BLaER1 treated with 17β-estradiol and CSF1 and Interleukin-3, amounts not matched to agents 10 nM and 100 nM (cell line): Measurements from ENCODE around the gene DBR1.

Experiments
- H3K27ac ChIP-seq, 11 experiments: shearing (Covaris generic); formaldehyde crosslinking; 2 replicates each; pipeline ENCODE4 v1.8.1; 2022
- H3K27me3 ChIP-seq, 11 experiments: shearing (Covaris generic); formaldehyde crosslinking; 2 replicates each; pipeline ENCODE4 v1.8.1; 2022
- H3K36me3 ChIP-seq, 11 experiments: shearing (Covaris generic); formaldehyde crosslinking; 2 replicates each; pipeline ENCODE4 v1.8.1; 2022
- H3K4me1 ChIP-seq, 10 experiments: shearing (Covaris generic); formaldehyde crosslinking; 2 replicates each; pipeline ENCODE4 v1.8.1; 2022
- H3K4me2 ChIP-seq, 11 experiments: shearing (Covaris generic); formaldehyde crosslinking; 2 replicates each; pipeline ENCODE4 v1.8.1; 2022
- H3K4me3 ChIP-seq, 10 experiments: shearing (Covaris generic); formaldehyde crosslinking; 2 replicates each; pipeline ENCODE4 v1.8.1; 2022
- H3K9ac ChIP-seq, 11 experiments: shearing (Covaris generic); formaldehyde crosslinking; 2 replicates each; pipeline ENCODE4 v1.8.1; 2022
- H3K9me3 ChIP-seq, 11 experiments: shearing (Covaris generic); formaldehyde crosslinking; replicated peaks in 1 of 11; 2 replicates each; pipeline ENCODE4 v1.8.1; 2022
- H4K20me1 ChIP-seq, 11 experiments: shearing (Covaris generic); formaldehyde crosslinking; 2 replicates each; pipeline ENCODE4 v1.8.1; 2022
- Cebpa-rat ChIP-seq, 11 experiments: shearing (Covaris generic); IDR thresholded peaks; 2 replicates each; pipeline ENCODE4 v1.8.1; 2022

Gene DBR1

GRCh38 chr3:138210528-138210927 is 35.8 kb upstream of the DBR1 start:
- Histone ChIP-seq H3K9me3 (peaks cover 0 to 24% (median 15%) of the 10 kb centered on the region in 11 experiments; a peak in 15 of 22 replicates), H3K9ac (no peak overlapping the region), H4K20me1 (peaks cover 21 to 99% (median 86%) of the 10 kb centered on the region in 11 experiments; a peak in 20 of 22 replicates), H3K36me3 (peaks cover 45 to 97% (median 77%) of the 10 kb centered on the region in 11 experiments), H3K4me3 (no peak overlapping the region), H3K4me1 (peaks cover 0 to 9% (median 0%) of the 10 kb centered on the region in 10 experiments; a peak in 1 of 20 replicates), H3K27ac (no peak overlapping the region), H3K27me3 (no peaks in the 10 kb centered on the region), H3K4me2 (no peak overlapping the region)
- no peak for TF ChIP-seq Cebpa-rat (IDR thresholded peaks at IDR 0.05)

- Histone ChIP-seq H3K9me3 (peaks cover 0 to 24% (median 16%) of the 10 kb centered on the region in 11 experiments; a peak in 15 of 22 replicates), H3K27ac (no peak overlapping the region), H4K20me1 (peaks cover 55 to 100% (median 97%) of the 10 kb centered on the region in 11 experiments; a peak in 21 of 22 replicates), H3K9ac (no peak overlapping the region), H3K36me3 (peaks cover 40 to 78% (median 61%) of the 10 kb centered on the region in 11 experiments; a peak in 21 of 22 replicates), H3K4me1 (peaks cover 0 to 19% (median 12%) of the 10 kb centered on the region in 10 experiments; a peak in 16 of 20 replicates), H3K4me3 (no peak overlapping the region), H3K4me2 (no peak overlapping the region), H3K27me3 (no peaks in the 10 kb centered on the region)
- no peak for TF ChIP-seq Cebpa-rat (IDR thresholded peaks at IDR 0.05)
Measured at GRCh38 chr3:138206196-138206595, 31.5 kb upstream of the DBR1 start.

GRCh38 chr3:138205527-138205926 is 30.8 kb upstream of the DBR1 start:
- H3K4me1 ChIP-seq: peaks cover 0 to 19% (median 12%) of the 10 kb centered on the region in 10 experiments; a peak in 16 of 20 replicates
- TF ChIP-seq Cebpa-rat (IDR thresholded peaks at IDR 0.05): no peak
- peaks cover 59 to 100% (median 97%) of the 10 kb centered on the region in 11 experiments for H4K20me1 ChIP-seq
- no peak overlapping the region for H3K4me3 ChIP-seq
- H3K36me3 ChIP-seq: peaks cover 38 to 76% (median 60%) of the 10 kb centered on the region in 11 experiments; a peak in 21 of 22 replicates
- no peak overlapping the region for H3K4me2 ChIP-seq
- H3K9ac ChIP-seq: no peak overlapping the region
- peaks cover 0 to 24% (median 16%) of the 10 kb centered on the region in 11 experiments; a peak in 15 of 22 replicates for H3K9me3 ChIP-seq
- no peak overlapping the region for H3K27ac ChIP-seq
- H3K27me3 ChIP-seq: no peaks in the 10 kb centered on the region

- H3K9me3 ChIP-seq: peaks cover 0 to 24% (median 16%) of the 10 kb centered on the region in 11 experiments; a peak in 15 of 22 replicates
- TF ChIP-seq Cebpa-rat (IDR thresholded peaks at IDR 0.05): no peak
- H3K27ac ChIP-seq: 0 out of 22 replicates have a peak overlapping the region, but pooled peaks of 1 of the 11 experiments have one; percentile 12
- H3K4me2 ChIP-seq: peak overlapping the region in 8 of 11 experiments; percentile 11 to 58 (median 50); a peak in 13 of 22 replicates
- no peak overlapping the region for H3K9ac ChIP-seq
- peaks cover 71 to 100% (median 97%) of the 10 kb centered on the region in 11 experiments for H4K20me1 ChIP-seq
- peaks cover 30 to 64% (median 54%) of the 10 kb centered on the region in 11 experiments; a peak in 21 of 22 replicates for H3K36me3 ChIP-seq
- H3K27me3 ChIP-seq: no peaks in the 10 kb centered on the region
- peaks cover 13 to 34% (median 22%) of the 10 kb centered on the region in 10 experiments for H3K4me1 ChIP-seq
- H3K4me3 ChIP-seq: no peak overlapping the region
Measured at GRCh38 chr3:138203938-138204337, 29.2 kb upstream of the DBR1 start.

GRCh38 chr3:138202945-138203701 is 28.4 kb upstream of the DBR1 start:
- H4K20me1 ChIP-seq: peaks cover 76 to 100% (median 98%) of the 10 kb centered on the region in 11 experiments
- H3K9ac ChIP-seq: no peak overlapping the region
- H3K27me3 ChIP-seq: no peaks in the 10 kb centered on the region
- H3K9me3 ChIP-seq: peaks cover 0 to 20% (median 14%) of the 10 kb centered on the region in 11 experiments; a peak in 15 of 22 replicates
- H3K4me3 ChIP-seq: no peak overlapping the region
- TF ChIP-seq Cebpa-rat (IDR thresholded peaks at IDR 0.05): no peak
- H3K4me2 ChIP-seq: peak overlapping the region in 8 of 11 experiments; percentile 11 to 58 (median 50); a peak in 13 of 22 replicates
- peaks cover 27 to 61% (median 50%) of the 10 kb centered on the region in 11 experiments; a peak in 21 of 22 replicates for H3K36me3 ChIP-seq
- H3K4me1 ChIP-seq: peaks cover 13 to 36% (median 22%) of the 10 kb centered on the region in 10 experiments
- H3K27ac ChIP-seq: 0 out of 22 replicates have a peak overlapping the region, but pooled peaks of 1 of the 11 experiments have one; percentile 12

GRCh38 chr3:138200424-138200823 is 25.7 kb upstream of the DBR1 start:
- Histone ChIP-seq H4K20me1 (peaks cover 91 to 100% (median 100%) of the 10 kb centered on the region in 11 experiments), H3K4me1 (peaks cover 13 to 36% (median 22%) of the 10 kb centered on the region in 10 experiments), H3K4me2 (peak overlapping the region in 3 of 11 experiments; percentile 41 to 60 (median 56); a peak in 4 of 22 replicates), H3K36me3 (peaks cover 24 to 54% (median 42%) of the 10 kb centered on the region in 11 experiments), H3K27ac (no peak overlapping the region), H3K27me3 (no peaks in the 10 kb centered on the region), H3K4me3 (no peak overlapping the region), H3K9ac (no peak overlapping the region), H3K9me3 (0 out of 22 replicates have a peak, but pooled peaks cover 0 to 3% (median 0%) of the 10 kb centered on the region in 11 experiments)
- no peak for TF ChIP-seq Cebpa-rat (IDR thresholded peaks at IDR 0.05)

GRCh38 chr3:138199851-138200250 is 25.1 kb upstream of the DBR1 start:
- Histone ChIP-seq H3K4me2 (peak overlapping the region; percentile 6 to 66 (median 41); a peak in 21 of 22 replicates), H3K27ac (no peak overlapping the region), H3K4me1 (peaks cover 13 to 36% (median 22%) of the 10 kb centered on the region in 10 experiments), H4K20me1 (peaks cover 91 to 100% (median 100%) of the 10 kb centered on the region in 11 experiments), H3K9me3 (no peaks in the 10 kb centered on the region), H3K9ac (no peak overlapping the region), H3K36me3 (peaks cover 18 to 49% (median 39%) of the 10 kb centered on the region in 11 experiments), H3K27me3 (no peaks in the 10 kb centered on the region), H3K4me3 (no peak overlapping the region)
- TF ChIP-seq Cebpa-rat (IDR thresholded peaks at IDR 0.05): no peak

- peaks cover 12 to 57% (median 31%) of the 10 kb centered on the region in 11 experiments for H3K36me3 ChIP-seq
- H3K9me3 ChIP-seq: no peaks in the 10 kb centered on the region
- no peaks in the 10 kb centered on the region for H3K27me3 ChIP-seq
- no peak overlapping the region for H3K27ac ChIP-seq
- no peak overlapping the region for H3K4me2 ChIP-seq
- TF ChIP-seq Cebpa-rat (IDR thresholded peaks at IDR 0.05): no peak
- H4K20me1 ChIP-seq: peaks cover 93 to 100% (median 100%) of the 10 kb centered on the region in 11 experiments
- H3K4me3 ChIP-seq: no peak overlapping the region
- peaks cover 7 to 17% (median 11%) of the 10 kb centered on the region in 10 experiments; a peak in 19 of 20 replicates for H3K4me1 ChIP-seq
- no peak overlapping the region for H3K9ac ChIP-seq
Measured at GRCh38 chr3:138197524-138197923, 22.8 kb upstream of the DBR1 start.

GRCh38 chr3:138197058-138197457 is 22.3 kb upstream of the DBR1 start:
- no peaks in the 10 kb centered on the region for H3K9me3 ChIP-seq
- H3K36me3 ChIP-seq: peaks cover 17 to 61% (median 36%) of the 10 kb centered on the region in 11 experiments
- no peak for TF ChIP-seq Cebpa-rat (IDR thresholded peaks at IDR 0.05)
- no peak overlapping the region for H3K27ac ChIP-seq
- peaks cover 94 to 100% (median 100%) of the 10 kb centered on the region in 11 experiments for H4K20me1 ChIP-seq
- no peak overlapping the region for H3K4me3 ChIP-seq
- H3K27me3 ChIP-seq: no peaks in the 10 kb centered on the region
- H3K9ac ChIP-seq: no peak overlapping the region
- peaks cover 7 to 17% (median 11%) of the 10 kb centered on the region in 10 experiments; a peak in 19 of 20 replicates for H3K4me1 ChIP-seq
- no peak overlapping the region for H3K4me2 ChIP-seq
